NCI-H2196 (cell line): ENCODE results near the gene DAAM1.
A peak's percentile ranks its signal among the peaks of the same experiment; 100 is the strongest.

ENCODE experiments used
- DNase-seq: peaks from one replicate; lab custom pipeline; 2025; ENCODE audit not compliant: unreplicated experiment; lab: John Stamatoyannopoulos, UW

The DAAM1 gene

GRCh38 chr14:59188461-59189090 is at the start of gene DAAM1:
Gene DAAM1 (plus strand): TSS chr14:59188667. CDS start chr14:59263478, 74,811 bp downstream.
- DNase-seq: peak; percentile 96

GRCh38 chr14:59139324-59139723 is 49.1 kb upstream of the DAAM1 start:
- DNase-seq: no peak

- no peak for DNase-seq
Observed at GRCh38 chr14:59140106-59140843, 48.2 kb upstream of the DAAM1 start.

- no peak for DNase-seq
Observed at GRCh38 chr14:59146484-59146883, 42.0 kb upstream of the DAAM1 start.

GRCh38 chr14:59147007-59147406 is 41.5 kb upstream of the DAAM1 start:
- DNase-seq: no peak

GRCh38 chr14:59148334-59148900 is 40.0 kb upstream of the DAAM1 start:
- DNase-seq: no peak

- DNase-seq: no peak
Observed at GRCh38 chr14:59150990-59151389, 37.5 kb upstream of the DAAM1 start.

- no peak for DNase-seq
Observed at GRCh38 chr14:59154373-59154772, 34.1 kb upstream of the DAAM1 start.

- DNase-seq: no peak
Observed at GRCh38 chr14:59155886-59156285, 32.6 kb upstream of the DAAM1 start.

GRCh38 chr14:59159169-59159568 is 29.3 kb upstream of the DAAM1 start:
- DNase-seq: no peak

GRCh38 chr14:59160506-59160905 is 28.0 kb upstream of the DAAM1 start:
- DNase-seq: no peak

GRCh38 chr14:59161561-59162175 is 26.8 kb upstream of the DAAM1 start:
- DNase-seq: no peak

GRCh38 chr14:59166258-59166657 is 22.2 kb upstream of the DAAM1 start:
- DNase-seq: no peak

GRCh38 chr14:59175404-59175803 is 13.1 kb upstream of the DAAM1 start:
- DNase-seq: no peak

GRCh38 chr14:59176765-59177164 is 11.7 kb upstream of the DAAM1 start:
- DNase-seq: no peak

GRCh38 chr14:59177262-59177661 is 11.2 kb upstream of the DAAM1 start:
- no peak for DNase-seq

- no peak for DNase-seq
Observed at GRCh38 chr14:59181791-59182190, 6.7 kb upstream of the DAAM1 start.

- peak; percentile 23 for DNase-seq
Observed at GRCh38 chr14:59182641-59183040, 5.8 kb upstream of the DAAM1 start.

- DNase-seq: no peak
Observed at GRCh38 chr14:59183150-59183549, 5.3 kb upstream of the DAAM1 start.

GRCh38 chr14:59184396-59184795 is 4.1 kb upstream of the DAAM1 start:
- DNase-seq: no peak

GRCh38 chr14:59185676-59186075 is 2.8 kb upstream of the DAAM1 start:
- no peak for DNase-seq

GRCh38 chr14:59186306-59186705 is 2.2 kb upstream of the DAAM1 start:
- DNase-seq: no peak
